Measurements from ENCODE around the gene COMMD3. TPM values are rescaled to one million over a fixed set of nuclear protein-coding genes. Genes with fewer than 3 reads are reported as not detected.

Gene COMMD3
- total and polyA plus RNA-seq, 2 of the 8 experiments (the other 6 are each of a cell fraction or from before 2014, with no cell fraction given) = 2.3 to 2.7 TPM

GRCh38 chr10:22346096-22346661 is 30.0 kb downstream of the COMMD3 start:
- POLR2A ChIA-PET (ENCODE audit: partially characterized antibody) = no interaction called here
- no peak overlapping the region for H2BK15ac ChIP-seq (ENCODE audit: low read length)
- H3K23ac ChIP-seq (ENCODE audit: insufficient read length) = no peak overlapping the region
- H2AK5ac ChIP-seq (ENCODE audit: low read depth, low read length) = no peak overlapping the region
- no peak overlapping the region for H3K9ac ChIP-seq (replicated peaks in 1 of 4; ENCODE audit: extremely low read depth in 1 of 4, low read depth in 3 of 4, low read length in 3 of 4)
- H3K4me1 ChIP-seq (replicated peaks in 1 of 4; ENCODE audit: control insufficient read depth in 3 of 4, insufficient read depth in 4 of 4, low read length in 3 of 4) = peaks cover 0 to 5% (median 3%) of the 10 kb centered on the region in 4 experiments; a peak in 3 of 7 replicates
- no peak overlapping the region for H3K18ac ChIP-seq (ENCODE audit: extremely low read depth, low read length)
- no peak overlapping the region for H3K56ac ChIP-seq (replicated peaks; ENCODE audit: insufficient read length, low read depth, low read length)
- H3K27ac ChIP-seq (ENCODE audit: low read depth, low read length) = no peak overlapping the region
- WGBS, 2 experiments (ENCODE audit: extremely low coverage in 1 of 2, insufficient coverage in 1 of 2, insufficient read length in 1 of 2, insufficient replicate concordance in 2 of 2, low coverage in 1 of 2, low lambda C conversion rate in 2 of 2, missing lambda C conversion rate in 1 of 2) = 18% methylated on average over 7 of the region's 8 CpGs; no CpG with 5 or more reads in 1 of the 2 experiments
- H3K23me2 ChIP-seq (ENCODE audit: low read depth, low read length) = peaks cover 7% of the 10 kb centered on the region; the same call in 1 of the 2 replicates
- TF ChIP-seq ATF2 (IDR thresholded peaks at IDR 0.05; ENCODE audit: low read length) (no peak), EZH2 (IDR thresholded peaks at IDR 0.05; ENCODE audit: low read depth, low read length, severe bottlenecking) (peak; percentile 6), SUZ12 (IDR thresholded peaks at IDR 0.05; ENCODE audit: low read length) (peak; percentile 59), SP1 (IDR thresholded peaks at IDR 0.05; ENCODE audit: low read depth, low read length) (no peak)
- no peak overlapping the region for H2BK20ac ChIP-seq (ENCODE audit: low read length)
- no peak overlapping the region for H2BK12ac ChIP-seq (ENCODE audit: low read depth, low read length)
- DNase-seq (ENCODE audit: low read depth in 1 of 2, low spot score in 2 of 2) (no peak), FAIRE-seq (no peak)
- H3K36me3 ChIP-seq (ENCODE audit: control insufficient read depth in 2 of 4, insufficient read depth in 4 of 4, low read length in 3 of 4) = no peaks in the 10 kb centered on the region; a peak in 1 of 8 replicates
- no peak overlapping the region for H2AFZ ChIP-seq (ENCODE audit: low read length)
- no peak overlapping the region for H4K8ac ChIP-seq (ENCODE audit: extremely low read depth, insufficient read depth, low read length)
- H3K4me3 ChIP-seq (ENCODE audit: extremely low read depth in 1 of 4, insufficient read depth in 2 of 4, low read depth in 3 of 4, low read length in 4 of 4) = peak overlapping the region; percentile 51 to 64 (median 54); a peak in 7 of 8 replicates
- H4K91ac ChIP-seq (replicated peaks; ENCODE audit: insufficient read length, low read length) = no peak overlapping the region
- no peak overlapping the region for H2BK120ac ChIP-seq (replicated peaks; ENCODE audit: low read depth, low read length)
- H3K9me3 ChIP-seq (ENCODE audit: insufficient read depth in 2 of 2, low read depth in 1 of 2, low read length in 1 of 2) = no peaks in the 10 kb centered on the region
- H4K5ac ChIP-seq (ENCODE audit: insufficient read length, low read depth, low read length) = no peak overlapping the region
- H3K4me2 ChIP-seq (ENCODE audit: insufficient read depth in 1 of 2, low read depth in 2 of 2, low read length in 2 of 2) = peak overlapping the region; percentile 75 to 89
- H2BK5ac ChIP-seq (ENCODE audit: low read depth, low read length) = no peak overlapping the region
- CTCF ChIA-PET (ENCODE audit: partially characterized antibody) = interaction anchor here (1.1 to 1.5 kb wide), 3 partner anchors 91 to 628 kb away, joined by 3 to 7 read pairs (median 5); no protein-coding TSS in a partner anchor
- H3K79me2 ChIP-seq (ENCODE audit: control insufficient read depth in 1 of 2, insufficient read depth in 2 of 2, low read length in 2 of 2) = no peaks in the 10 kb centered on the region
- peaks cover 2 to 8% of the 10 kb centered on the region in 2 experiments for H4K20me1 ChIP-seq (replicated peaks in 1 of 2; ENCODE audit: control insufficient read depth in 1 of 2, insufficient read depth in 2 of 2, low read length in 2 of 2)
- H3K79me1 ChIP-seq (ENCODE audit: low read depth, low read length) = no peaks in the 10 kb centered on the region
- H3K14ac ChIP-seq (ENCODE audit: insufficient read length) = no peak overlapping the region
- H3K4ac ChIP-seq (replicated peaks; ENCODE audit: insufficient read length, low read depth, low read length) = no peak overlapping the region
- peaks cover 42 to 77% (median 62%) of the 10 kb centered on the region in 4 experiments for H3K27me3 ChIP-seq (replicated peaks in 1 of 4; ENCODE audit: control insufficient read depth in 3 of 4, extremely low read depth in 1 of 4, insufficient read depth in 3 of 4, low read length in 3 of 4)

Measured in H1 (cell line).